K562 (cell line): ENCODE results near the gene GRAMD4. TPM values are rescaled to one million over a fixed set of nuclear protein-coding genes. Genes with fewer than 3 reads are reported as not detected.

Source experiments
- ATAC-seq: fragments of 200-7000 bp; cut with Tn5 transposase; 3 replicates; pipeline ENCODE4 v1.9.1; 2020; ENCODE audit warnings: moderate library complexity
- BruUV-seq: library from RNA; stranded (reverse); fragments of 400-500 nt; replicated peaks from 2 replicates; lab custom pipeline; 2021; lab: Mats Ljungman, UMichigan
- CTCF ChIA-PET: fragments of 300-600 bp; formaldehyde crosslinking; extraction: SDS; loops from one replicate; lab custom pipeline; 2021; ENCODE audit warnings: low intra/inter-chr PET ratio; lab: Yijun Ruan, JAX
- POLR2A ChIA-PET: fragments of 300-600, 350-650 bp; sonication (Branson Sonifier 250); formaldehyde crosslinking; extraction: SDS; loops from one replicate; lab custom pipeline; 2021; ENCODE audit warnings: antibody characterized with exemption, inconsistent platforms; lab: Yijun Ruan, JAX
- DNase-seq, 4 experiments: peaks; one replicate each; pipeline versions ENCODE4 v3.0.0 to v3.0.0-alpha.2; 2011 to 2018; ENCODE audit warnings: low spot score in 3 of 4, mixed read lengths in 3 of 4; ENCODE audit errors: extremely low read depth in 1 of 4
- FAIRE-seq: peaks from 2 replicates; lab custom pipeline; 2011; peaks lifted over from hg19 to GRCh38; lab: Jason Lieb, UNC
- H2AFZ ChIP-seq: 2 replicates; pipeline ENCODE4 v1.6.0; 2011; ENCODE audit warnings: low read depth, low read length, control low read depth, inconsistent platforms
- H3K27ac ChIP-seq: fragments of 200-600 bp; 3 replicates; pipeline ENCODE4 v1.8.0; 2011; ENCODE audit warnings: low read depth, mild to moderate bottlenecking, control low read depth, inconsistent platforms, low read length, moderate library complexity, mixed read lengths; ENCODE audit errors: extremely low read depth
- H3K27me3 ChIP-seq, 2 experiments: fragments of 300-600 bp in 1 of 2; 2 replicates in 1 of 2; 3 replicates in 1 of 2; pipeline versions ENCODE4 v1.6.0 to v1.8.0; 2011; ENCODE audit warnings: inconsistent platforms in 2 of 2, low read length in 2 of 2, mild to moderate bottlenecking in 1 of 2, mixed read lengths in 1 of 2, moderate library complexity in 1 of 2; ENCODE audit not compliant: control insufficient read depth in 2 of 2, insufficient read depth in 2 of 2
- H3K36me3 ChIP-seq: fragments of 300-600 bp; 3 replicates; pipeline ENCODE4 v1.8.0; 2011; ENCODE audit warnings: mild to moderate bottlenecking, low read length, inconsistent platforms; ENCODE audit not compliant: control insufficient read depth, insufficient read depth
- H3K4me1 ChIP-seq, 2 experiments: fragments of 200-600 bp in 1 of 2; replicated peaks in 1 of 2; 2 replicates in 1 of 2; 3 replicates in 1 of 2; pipeline versions ENCODE4 v1.5.1 to v1.8.0; 2011; ENCODE audit warnings: inconsistent platforms in 2 of 2, low read length in 2 of 2, mild to moderate bottlenecking in 1 of 2, mixed read lengths in 1 of 2, moderate library complexity in 1 of 2; ENCODE audit not compliant: control insufficient read depth in 2 of 2, insufficient read depth in 2 of 2
- H3K4me2 ChIP-seq: 2 replicates; pipeline ENCODE4 v1.6.1; 2011; ENCODE audit warnings: low read length, control low read depth, inconsistent platforms, mixed read lengths; ENCODE audit not compliant: insufficient read depth
- H3K4me3 ChIP-seq: fragments of 200-600 bp; sonication (generic), shearing (Covaris generic); 2 replicates; pipeline ENCODE4 v1.5.1; 2016; ENCODE audit warnings: control low read depth, inconsistent platforms
- H3K79me2 ChIP-seq: fragments of 200-600 bp; 3 replicates; pipeline ENCODE4 v1.8.0; 2011; ENCODE audit warnings: low read length, inconsistent platforms; ENCODE audit not compliant: control insufficient read depth, insufficient read depth
- H3K9ac ChIP-seq, 2 experiments: 2 replicates each; pipeline versions ENCODE4 v1.6.0 to v1.6.1; 2011; ENCODE audit warnings: low read depth in 2 of 2, low read length in 2 of 2, control low read depth in 1 of 2, inconsistent platforms in 1 of 2, mild to moderate bottlenecking in 1 of 2, mixed read lengths in 1 of 2; ENCODE audit not compliant: insufficient read depth in 1 of 2
- H3K9me1 ChIP-seq: one replicate; pipeline ENCODE4 v1.6.0; 2011; ENCODE audit warnings: inconsistent platforms, mild to moderate bottlenecking, low read length, moderate library complexity; ENCODE audit not compliant: control insufficient read depth, insufficient read depth
- H3K9me3 ChIP-seq: replicated peaks from 2 replicates; pipeline ENCODE4 v1.5.1; 2011; ENCODE audit warnings: low read depth, low read length, inconsistent platforms; ENCODE audit not compliant: control insufficient read depth, insufficient read depth
- H4K20me1 ChIP-seq: replicated peaks from 2 replicates; pipeline ENCODE4 v1.6.1; 2011; ENCODE audit warnings: low read length, inconsistent platforms, mixed read lengths; ENCODE audit not compliant: control insufficient read depth, insufficient read depth
- POLR2AphosphoS5 ChIP-seq: IDR thresholded peaks from 2 replicates; pipeline ENCODE4 v1.6.1; 2011; ENCODE audit warnings: mild to moderate bottlenecking, low read depth, low read length, moderate library complexity; ENCODE audit not compliant: control insufficient read depth, insufficient read depth
- RFX1 ChIP-seq: fragments of 450-650 bp; IDR thresholded peaks from 2 replicates; pipeline ENCODE4 v1.6.1; 2016; ENCODE audit warnings: mild to moderate bottlenecking, moderate library complexity
- SFPQ ChIP-seq: fragments of 200-400 bp; formaldehyde crosslinking; IDR thresholded peaks from 2 replicates; pipeline ENCODE4 v1.6.1; 2017; ENCODE audit warnings: mild to moderate bottlenecking, low read depth, low read length, moderate library complexity
- WGBS: fragments of 100-300 bp; shearing (Covaris generic); methylation state at CpG from one replicate; pipeline ENCODE4 v1.1.6; 2016; ENCODE audit warnings: low coverage, mixed read lengths; ENCODE audit not compliant: insufficient coverage; ENCODE audit errors: missing lambda C conversion rate; 5-methylcytosine and 5-hydroxymethylcytosine counted together
- in situ Hi-C: fragments of 300-500 bp; cut with MboI; formaldehyde crosslinking; loops from 4 replicates; pipeline ENCODE4 v1.15.0; 2018; ENCODE audit warnings: inconsistent platforms, mixed read lengths
- intact Hi-C: fragments of 100-400 bp; cut with micrococcal nuclease; formaldehyde crosslinking; loops from 2 replicates; pipeline ENCODE4 v1.14.2; 2022
- polyA plus RNA-seq, 8 experiments: library from polyadenylated mRNA; depleted of rRNA in 4 of 8; stranded (reverse) in 5 of 8; unstranded in 3 of 8; fragments of >200 nt; fragmentation: Nextera tagmentation in 2 of 8; fragmentation: Illumina TruSeq in 1 of 8; extraction: Ambion mirVana in 2 of 8; extraction: Trizol in 1 of 8; gene quantifications; 2 replicates each; pipeline versions ENCODE4 v1.2.1 to v1.2.3, GENCODE V29; 2011 to 2014; ENCODE audit warnings: inconsistent platforms in 1 of 8, missing spikeins in 1 of 8
- total RNA-seq, 7 experiments: library from RNA; depleted of rRNA in 6 of 7; stranded (reverse); fragments of >200 nt in 6 of 7; fragmentation: Illumina TruSeq in 2 of 7; extraction: Trizol in 2 of 7; gene quantifications; 2 replicates each; pipeline versions ENCODE4 v1.2.1 to v1.2.3, GENCODE V29; 2011 to 2021; ENCODE audit warnings: low replicate concordance in 1 of 7

Gene GRAMD4
- total and polyA plus RNA-seq, 9 of the 15 experiments (the other 6 are each of a cell fraction or from before 2014, with no cell fraction given), result 0.18 to 44.8 (median 18.6) TPM

- intact Hi-C loops (no loop called here), in situ Hi-C loops (loop anchor here (10.0 kb wide), 1 partner anchor 1509 kb away; no protein-coding TSS in a partner anchor)
- no peaks in the 10 kb centered on the region for H3K27me3 ChIP-seq
- FAIRE-seq (no peak), DNase-seq (no peak), ATAC-seq (no peak)
- no TSS peak for BruUV-seq
- no peak overlapping the region for H2AFZ ChIP-seq
- 82% methylated on average over 10 of the region's 26 CpGs for WGBS
- no peak overlapping the region for H3K9ac ChIP-seq
- H4K20me1 ChIP-seq, result no peaks in the 10 kb centered on the region
- H3K9me3 ChIP-seq, result no peaks in the 10 kb centered on the region
- no peak overlapping the region for H3K27ac ChIP-seq
- TF ChIP-seq POLR2AphosphoS5 (no peak), RFX1 (peak; percentile 56), SFPQ (no peak)
- H3K4me3 ChIP-seq, result no peak overlapping the region
- CTCF ChIA-PET, result no interaction called here
- H3K4me2 ChIP-seq, result no peak overlapping the region
- POLR2A ChIA-PET, result interaction anchor here (0.6 to 0.7 kb wide), 2 partner anchors 15 to 555 kb away, joined by 3 to 4 read pairs; no protein-coding TSS in a partner anchor
- H3K4me1 ChIP-seq, result no peaks in the 10 kb centered on the region
- H3K79me2 ChIP-seq, result no peaks in the 10 kb centered on the region
- no peaks in the 10 kb centered on the region for H3K9me1 ChIP-seq
- peaks cover 25% of the 10 kb centered on the region; the same call in 1 of the 3 replicates for H3K36me3 ChIP-seq
Measured at GRCh38 chr22:46703171-46703995, 83.2 kb downstream of the GRAMD4 start.
